Measurements from ENCODE around the gene USP22.

Gene USP22

DNA sequence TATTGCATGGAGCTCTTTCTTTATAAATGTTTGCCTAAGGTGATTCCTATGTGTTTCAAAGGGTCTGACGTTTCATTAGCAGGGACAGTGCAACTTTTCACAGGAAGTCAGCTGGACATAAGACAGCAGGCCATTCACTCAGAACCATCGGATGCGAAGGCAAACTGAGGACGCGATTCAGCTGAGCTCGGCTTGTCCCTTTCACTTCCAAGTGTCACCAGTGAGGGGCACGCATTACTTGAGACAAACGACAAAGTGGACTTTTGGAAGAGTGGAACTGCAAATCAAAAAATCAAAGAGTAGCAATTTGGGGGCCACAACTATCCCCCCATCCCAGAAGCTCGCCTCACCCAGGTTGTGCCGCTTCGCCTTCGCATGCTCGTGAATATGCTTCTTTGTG is 14.6 kb downstream of the USP22 start:
- H3K4me3 ChIP-seq (ENCODE audit: low read length), result no peak overlapping the region
- TF ChIP-seq, protein P1, sequence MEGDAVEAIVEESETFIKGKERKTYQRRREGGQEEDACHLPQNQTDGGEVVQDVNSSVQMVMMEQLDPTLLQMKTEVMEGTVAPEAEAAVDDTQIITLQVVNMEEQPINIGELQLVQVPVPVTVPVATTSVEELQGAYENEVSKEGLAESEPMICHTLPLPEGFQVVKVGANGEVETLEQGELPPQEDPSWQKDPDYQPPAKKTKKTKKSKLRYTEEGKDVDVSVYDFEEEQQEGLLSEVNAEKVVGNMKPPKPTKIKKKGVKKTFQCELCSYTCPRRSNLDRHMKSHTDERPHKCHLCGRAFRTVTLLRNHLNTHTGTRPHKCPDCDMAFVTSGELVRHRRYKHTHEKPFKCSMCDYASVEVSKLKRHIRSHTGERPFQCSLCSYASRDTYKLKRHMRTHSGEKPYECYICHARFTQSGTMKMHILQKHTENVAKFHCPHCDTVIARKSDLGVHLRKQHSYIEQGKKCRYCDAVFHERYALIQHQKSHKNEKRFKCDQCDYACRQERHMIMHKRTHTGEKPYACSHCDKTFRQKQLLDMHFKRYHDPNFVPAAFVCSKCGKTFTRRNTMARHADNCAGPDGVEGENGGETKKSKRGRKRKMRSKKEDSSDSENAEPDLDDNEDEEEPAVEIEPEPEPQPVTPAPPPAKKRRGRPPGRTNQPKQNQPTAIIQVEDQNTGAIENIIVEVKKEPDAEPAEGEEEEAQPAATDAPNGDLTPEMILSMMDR (conservative IDR thresholded peaks at IDR 0.05; ENCODE audit: low read depth, low read length), result no peak
- DNase-seq (ENCODE audit: low read depth), result no peak

DNA sequence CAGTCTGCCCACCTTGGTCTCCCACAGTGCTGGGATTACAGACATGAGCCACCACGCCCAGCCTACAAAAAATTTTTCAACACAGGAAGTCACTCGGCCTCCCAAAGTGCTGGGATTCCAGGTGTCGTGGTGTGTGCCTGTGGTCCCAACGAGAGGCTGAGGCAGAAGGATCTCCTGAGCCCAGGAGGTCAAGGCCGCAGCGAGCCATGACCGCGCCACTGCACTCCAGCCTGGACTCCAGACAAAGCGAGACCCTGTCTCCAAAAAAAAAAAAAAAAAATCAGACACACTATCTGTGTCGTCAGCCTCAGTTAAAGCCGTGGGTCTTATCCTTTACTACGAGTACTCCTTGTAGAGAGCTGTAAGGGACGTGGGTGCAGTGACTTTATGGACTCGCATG is 15.8 kb downstream of the USP22 start:
- no peak overlapping the region for H3K4me3 ChIP-seq (ENCODE audit: low read length)
- TF ChIP-seq, protein P1 (conservative IDR thresholded peaks at IDR 0.05; ENCODE audit: low read depth, low read length), result no peak

DNA sequence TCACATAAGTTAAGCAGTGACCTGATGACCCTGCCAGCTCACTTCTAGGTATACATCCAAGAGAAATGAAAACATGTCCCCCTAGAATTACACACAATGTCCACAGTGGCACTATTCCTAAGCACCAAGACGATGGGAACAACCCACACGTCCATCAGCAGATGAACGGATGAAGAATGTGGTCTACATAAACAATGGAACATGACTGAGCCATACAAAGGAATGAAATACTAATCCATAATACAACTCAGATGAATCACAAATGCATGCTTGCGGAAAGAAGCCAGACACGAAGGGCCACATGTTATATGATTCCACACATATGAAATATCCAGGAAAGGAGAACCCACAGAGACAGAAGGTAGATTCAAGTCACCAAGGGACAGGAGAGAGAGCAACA is 17.4 kb downstream of the USP22 start:
- TF ChIP-seq, protein P1 (conservative IDR thresholded peaks at IDR 0.05; ENCODE audit: low read depth, low read length), result no peak
- H3K4me3 ChIP-seq (ENCODE audit: low read length), result no peak overlapping the region
- no peak for DNase-seq (ENCODE audit: low read depth)

More for the DNA sequence above, 15.8 kb downstream of the USP22 start:
- DNase-seq (ENCODE audit: low read depth), result no peak

DNA sequence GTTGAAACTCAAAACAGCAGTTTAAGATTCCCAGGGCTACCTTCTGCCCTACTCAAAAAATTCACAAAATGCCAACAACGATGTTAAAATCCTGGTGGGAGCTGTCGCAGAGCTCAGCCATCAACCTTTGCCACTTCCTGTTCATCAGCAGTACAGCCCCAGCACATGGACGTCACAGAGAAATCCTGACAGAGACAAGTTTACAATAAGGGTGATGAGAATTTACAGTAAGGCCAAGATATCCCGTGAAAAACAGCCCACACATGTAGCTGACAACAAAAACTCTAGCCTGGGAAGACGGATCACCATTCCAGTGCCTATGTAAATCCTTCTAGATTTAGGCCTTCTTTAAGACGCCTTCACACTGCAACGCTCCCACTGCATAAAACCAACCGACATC is 18.8 kb downstream of the USP22 start:
- no peak overlapping the region for H3K4me3 ChIP-seq (ENCODE audit: low read length)
- TF ChIP-seq, protein P1 (conservative IDR thresholded peaks at IDR 0.05; ENCODE audit: low read depth, low read length), result no peak
- no peak for DNase-seq (ENCODE audit: low read depth)

DNA sequence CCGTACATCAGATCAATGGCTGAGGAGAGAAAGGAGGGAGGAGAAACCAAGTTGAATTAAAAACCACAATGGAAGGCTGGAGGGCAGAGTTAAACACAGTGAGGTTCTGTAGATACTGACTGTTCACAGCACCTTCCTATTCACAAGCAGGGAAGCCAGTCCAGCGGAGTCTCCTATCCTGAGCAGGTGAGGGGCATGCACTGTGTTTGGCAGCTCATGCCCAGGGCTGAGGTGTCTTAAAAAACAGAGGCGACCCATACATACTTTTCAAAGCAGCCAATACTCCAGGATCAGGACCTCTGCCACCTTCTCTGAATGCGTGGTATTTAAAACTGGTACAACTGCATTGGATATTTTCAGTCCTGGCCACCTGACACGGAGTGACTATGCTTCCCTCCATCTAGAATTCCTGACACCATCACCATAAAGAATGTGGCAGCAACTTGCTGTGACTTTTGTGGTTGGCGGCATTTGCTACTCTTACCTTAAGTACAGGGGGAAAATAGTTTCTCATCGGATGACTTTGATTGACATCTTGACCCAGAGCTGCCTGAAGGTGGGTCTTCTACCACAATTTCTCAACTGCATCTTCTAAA is 21.5 kb downstream of the USP22 start:
- no peak overlapping the region for H3K4me3 ChIP-seq (ENCODE audit: low read length)
- TF ChIP-seq, protein P1 (conservative IDR thresholded peaks at IDR 0.05; ENCODE audit: low read depth, low read length), result no peak
- no peak for DNase-seq (ENCODE audit: low read depth)

DNA sequence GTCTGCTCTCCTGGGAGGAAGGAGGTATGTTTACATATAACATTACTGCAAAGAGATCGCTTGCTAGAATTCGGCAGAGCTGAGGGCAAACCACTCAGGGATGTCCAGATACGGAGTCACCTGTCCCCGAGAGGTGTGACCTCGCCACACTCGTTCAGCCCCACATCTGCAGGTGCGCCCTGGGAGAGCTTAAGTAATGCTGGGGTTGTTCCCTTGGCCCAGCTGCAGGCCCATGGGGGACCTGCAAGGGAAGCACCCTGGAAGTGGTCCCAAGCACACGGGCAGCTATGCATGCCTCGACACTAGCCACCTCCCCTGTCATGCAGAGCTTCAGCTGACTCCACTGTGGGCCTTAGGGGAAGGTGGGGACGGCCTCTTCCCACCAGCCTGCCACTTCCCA is 22.2 kb downstream of the USP22 start:
- no peak overlapping the region for H3K4me3 ChIP-seq (ENCODE audit: low read length)
- DNase-seq (ENCODE audit: low read depth), result no peak
- TF ChIP-seq, protein P1 (conservative IDR thresholded peaks at IDR 0.05; ENCODE audit: low read depth, low read length), result no peak

DNA sequence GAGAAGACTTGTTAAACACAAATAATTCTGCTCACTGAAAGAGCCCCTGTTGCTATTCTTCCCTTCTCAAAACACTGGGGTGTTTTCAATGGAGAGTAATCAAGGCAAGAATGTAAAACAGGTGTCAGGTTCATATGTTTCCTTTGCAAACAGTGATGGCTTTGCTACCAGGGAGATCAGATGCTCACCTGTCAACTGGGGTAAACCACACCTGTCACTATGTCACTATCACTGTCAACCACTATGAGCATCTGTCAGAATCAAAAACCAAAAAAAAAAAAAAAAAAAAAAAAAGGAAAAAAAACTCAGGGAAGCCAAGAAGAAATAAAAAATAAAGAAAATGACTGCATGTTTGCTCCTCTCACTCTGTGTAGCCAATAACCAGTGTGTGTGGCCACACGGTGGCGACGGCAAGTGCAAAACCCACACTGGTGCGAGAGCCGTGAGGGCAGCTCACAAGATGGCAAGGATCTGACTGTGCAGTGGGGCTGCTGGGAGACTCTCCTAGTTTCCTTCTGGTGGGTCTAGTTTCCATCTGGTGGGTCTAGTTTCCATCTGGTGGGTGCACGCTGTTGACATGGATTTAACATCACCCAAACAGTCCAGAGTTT is 22.7 kb downstream of the USP22 start:
- no peak for DNase-seq (ENCODE audit: low read depth)
- H3K4me3 ChIP-seq (ENCODE audit: low read length), result no peak overlapping the region
- TF ChIP-seq, protein P1 (conservative IDR thresholded peaks at IDR 0.05; ENCODE audit: low read depth, low read length), result peak; percentile 41
